ENCODE results near the gene CELSR2. TPM values are rescaled to one million over a fixed set of nuclear protein-coding genes. Genes with fewer than 3 reads are reported as not detected.

The CELSR2 gene
- total RNA-seq, 4 donors from 2014 or later = 7.8 to 20.4 (median 10.5) TPM

DNA sequence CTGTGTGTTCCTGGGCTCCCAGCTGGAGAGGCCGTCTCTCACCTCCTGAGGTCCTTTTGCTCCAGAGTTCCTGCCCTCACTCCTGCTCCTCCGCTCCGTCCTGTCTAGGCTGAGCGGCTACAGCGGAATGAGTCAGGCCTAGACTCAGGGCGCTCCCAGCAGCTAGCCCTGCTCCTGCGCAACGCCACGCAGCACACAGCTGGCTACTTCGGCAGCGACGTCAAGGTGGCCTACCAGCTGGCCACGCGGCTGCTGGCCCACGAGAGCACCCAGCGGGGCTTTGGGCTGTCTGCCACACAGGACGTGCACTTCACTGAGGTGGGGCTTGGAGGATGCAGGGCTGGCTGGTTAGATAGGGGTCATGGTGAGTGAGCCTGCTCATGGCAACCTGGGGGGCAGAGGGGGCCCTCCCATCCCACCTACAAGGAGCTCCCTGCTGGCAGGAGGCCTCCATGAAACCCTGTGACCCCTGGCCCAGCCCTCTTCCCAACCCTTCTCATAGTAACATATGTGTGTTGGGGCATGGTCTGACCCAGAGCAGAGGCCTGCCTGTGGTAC lies 18.5 kb downstream of the CELSR2 start:
- intact Hi-C loops (cut with DNase I) = no loop called here

DNA sequence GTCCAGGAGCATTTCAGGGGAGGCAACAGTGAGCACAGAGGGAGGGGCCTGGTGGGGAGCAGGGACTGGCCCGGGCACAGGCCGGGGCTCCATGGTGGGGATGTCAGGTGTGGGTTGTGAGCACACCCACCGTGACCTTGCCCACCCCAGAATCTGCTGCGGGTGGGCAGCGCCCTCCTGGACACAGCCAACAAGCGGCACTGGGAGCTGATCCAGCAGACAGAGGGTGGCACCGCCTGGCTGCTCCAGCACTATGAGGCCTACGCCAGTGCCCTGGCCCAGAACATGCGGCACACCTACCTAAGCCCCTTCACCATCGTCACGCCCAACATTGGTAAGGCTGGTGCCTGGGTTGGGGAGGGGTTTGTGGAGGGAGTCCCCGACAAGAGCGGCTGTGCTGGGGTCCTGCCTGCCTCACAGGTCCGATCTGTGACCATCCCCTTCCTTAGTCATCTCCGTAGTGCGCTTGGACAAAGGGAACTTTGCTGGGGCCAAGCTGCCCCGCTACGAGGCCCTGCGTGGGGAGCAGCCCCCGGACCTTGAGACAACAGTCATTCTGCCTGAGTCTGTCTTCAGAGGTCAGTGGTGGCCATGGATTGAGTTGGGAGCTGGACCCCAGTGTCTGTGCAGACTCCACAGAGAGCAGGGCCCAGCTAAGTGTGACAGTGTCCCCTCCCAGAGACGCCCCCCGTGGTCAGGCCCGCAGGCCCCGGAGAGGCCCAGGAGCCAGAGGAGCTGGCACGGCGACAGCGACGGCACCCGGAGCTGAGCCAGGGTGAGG lies 19.3 kb downstream of the CELSR2 start:
- Histone ChIP-seq H3K9me3 (no peaks in the 10 kb centered on the region), H3K36me3 (peaks cover 0 to 90% (median 41%) of the 10 kb centered on the region in 4 donors), H3K27ac (replicated peaks in 1 of 4) (no peak overlapping the region), H3K27me3 (no peaks in the 10 kb centered on the region), H3K4me3 (no peak overlapping the region), H3K4me1 (peaks cover 3 to 16% (median 7%) of the 10 kb centered on the region in 4 donors)
- intact Hi-C loops (cut with DNase I) = no loop called here
- DNase-seq (ENCODE audit: extremely low spot score) = no peak
- TF ChIP-seq, protein P1, sequence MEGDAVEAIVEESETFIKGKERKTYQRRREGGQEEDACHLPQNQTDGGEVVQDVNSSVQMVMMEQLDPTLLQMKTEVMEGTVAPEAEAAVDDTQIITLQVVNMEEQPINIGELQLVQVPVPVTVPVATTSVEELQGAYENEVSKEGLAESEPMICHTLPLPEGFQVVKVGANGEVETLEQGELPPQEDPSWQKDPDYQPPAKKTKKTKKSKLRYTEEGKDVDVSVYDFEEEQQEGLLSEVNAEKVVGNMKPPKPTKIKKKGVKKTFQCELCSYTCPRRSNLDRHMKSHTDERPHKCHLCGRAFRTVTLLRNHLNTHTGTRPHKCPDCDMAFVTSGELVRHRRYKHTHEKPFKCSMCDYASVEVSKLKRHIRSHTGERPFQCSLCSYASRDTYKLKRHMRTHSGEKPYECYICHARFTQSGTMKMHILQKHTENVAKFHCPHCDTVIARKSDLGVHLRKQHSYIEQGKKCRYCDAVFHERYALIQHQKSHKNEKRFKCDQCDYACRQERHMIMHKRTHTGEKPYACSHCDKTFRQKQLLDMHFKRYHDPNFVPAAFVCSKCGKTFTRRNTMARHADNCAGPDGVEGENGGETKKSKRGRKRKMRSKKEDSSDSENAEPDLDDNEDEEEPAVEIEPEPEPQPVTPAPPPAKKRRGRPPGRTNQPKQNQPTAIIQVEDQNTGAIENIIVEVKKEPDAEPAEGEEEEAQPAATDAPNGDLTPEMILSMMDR (IDR thresholded peaks at IDR 0.05) = no peak
- no peak for TF ChIP-seq POLR2AphosphoS5 (IDR thresholded peaks at IDR 0.05)
- no peak for TF ChIP-seq EP300 (IDR thresholded peaks at IDR 0.05)
- no peak for TF ChIP-seq POLR2A (IDR thresholded peaks at IDR 0.05; ENCODE audit: low read depth)
- WGBS = 100% methylated on average over 5 of the region's 29 CpGs

More for the DNA sequence above, 18.5 kb downstream of the CELSR2 start:
- TF ChIP-seq POLR2AphosphoS5 (IDR thresholded peaks at IDR 0.05) (no peak), EP300 (IDR thresholded peaks at IDR 0.05) (no peak), POLR2A (IDR thresholded peaks at IDR 0.05; ENCODE audit: low read depth) (no peak)
- TF ChIP-seq, protein P1 (IDR thresholded peaks at IDR 0.05) = no peak
- Histone ChIP-seq H3K27ac (replicated peaks in 1 of 4) (no peak overlapping the region), H3K9me3 (no peaks in the 10 kb centered on the region), H3K4me1 (peaks cover 4 to 21% (median 15%) of the 10 kb centered on the region in 4 donors), H3K4me3 (no peak overlapping the region), H3K27me3 (no peaks in the 10 kb centered on the region), H3K36me3 (peaks cover 0 to 85% (median 37%) of the 10 kb centered on the region in 4 donors)
- no peak for DNase-seq (ENCODE audit: extremely low spot score)
- 93% methylated on average over 3 of the region's 17 CpGs for WGBS

DNA sequence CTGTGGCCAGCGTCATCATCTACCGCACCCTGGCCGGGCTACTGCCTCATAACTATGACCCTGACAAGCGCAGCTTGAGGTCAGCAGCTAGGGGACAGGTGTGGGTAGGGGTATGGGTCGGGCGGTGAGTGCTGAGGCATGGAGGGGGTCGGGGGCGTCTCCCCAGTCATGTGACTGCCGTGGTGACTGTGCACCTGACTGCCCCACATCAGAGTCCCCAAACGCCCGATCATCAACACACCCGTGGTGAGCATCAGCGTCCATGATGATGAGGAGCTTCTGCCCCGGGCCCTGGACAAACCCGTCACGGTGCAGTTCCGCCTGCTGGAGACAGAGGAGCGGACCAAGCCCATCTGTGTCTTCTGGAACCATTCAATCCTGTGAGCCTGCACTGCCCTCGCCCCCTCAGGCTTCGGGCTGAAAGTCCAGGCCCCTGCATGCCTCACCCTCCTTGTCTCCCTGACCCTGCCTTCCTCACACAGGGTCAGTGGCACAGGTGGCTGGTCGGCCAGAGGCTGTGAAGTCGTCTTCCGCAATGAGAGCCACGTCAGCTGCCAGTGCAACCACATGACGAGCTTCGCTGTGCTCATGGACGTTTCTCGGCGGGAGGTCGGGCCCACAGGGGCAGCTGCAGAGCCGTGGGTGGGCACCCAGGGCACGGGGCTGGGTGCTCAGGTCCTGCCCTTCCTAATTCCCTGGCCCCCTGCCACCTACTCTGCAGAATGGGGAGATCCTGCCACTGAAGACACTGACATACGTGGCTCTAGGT lies 20.1 kb downstream of the CELSR2 start:
- no peak overlapping the region for H3K27ac ChIP-seq (replicated peaks in 1 of 4)
- H3K4me3 ChIP-seq = no peak overlapping the region
- no peaks in the 10 kb centered on the region for H3K27me3 ChIP-seq
- H3K4me1 ChIP-seq = peaks cover under 1 to 16% (median 7%) of the 10 kb centered on the region in 4 donors
- no peaks in the 10 kb centered on the region for H3K9me3 ChIP-seq
- DNase-seq (ENCODE audit: extremely low spot score) = no peak
- TF ChIP-seq POLR2A (IDR thresholded peaks at IDR 0.05; ENCODE audit: low read depth) (no peak), POLR2AphosphoS5 (IDR thresholded peaks at IDR 0.05) (no peak), EP300 (IDR thresholded peaks at IDR 0.05) (no peak)
- TF ChIP-seq, protein P1 (IDR thresholded peaks at IDR 0.05) = no peak
- 88% methylated on average over 16 of the region's 33 CpGs for WGBS
- H3K36me3 ChIP-seq = peaks cover 0 to 86% (median 39%) of the 10 kb centered on the region in 4 donors
- intact Hi-C loops (cut with DNase I) = no loop called here

DNA sequence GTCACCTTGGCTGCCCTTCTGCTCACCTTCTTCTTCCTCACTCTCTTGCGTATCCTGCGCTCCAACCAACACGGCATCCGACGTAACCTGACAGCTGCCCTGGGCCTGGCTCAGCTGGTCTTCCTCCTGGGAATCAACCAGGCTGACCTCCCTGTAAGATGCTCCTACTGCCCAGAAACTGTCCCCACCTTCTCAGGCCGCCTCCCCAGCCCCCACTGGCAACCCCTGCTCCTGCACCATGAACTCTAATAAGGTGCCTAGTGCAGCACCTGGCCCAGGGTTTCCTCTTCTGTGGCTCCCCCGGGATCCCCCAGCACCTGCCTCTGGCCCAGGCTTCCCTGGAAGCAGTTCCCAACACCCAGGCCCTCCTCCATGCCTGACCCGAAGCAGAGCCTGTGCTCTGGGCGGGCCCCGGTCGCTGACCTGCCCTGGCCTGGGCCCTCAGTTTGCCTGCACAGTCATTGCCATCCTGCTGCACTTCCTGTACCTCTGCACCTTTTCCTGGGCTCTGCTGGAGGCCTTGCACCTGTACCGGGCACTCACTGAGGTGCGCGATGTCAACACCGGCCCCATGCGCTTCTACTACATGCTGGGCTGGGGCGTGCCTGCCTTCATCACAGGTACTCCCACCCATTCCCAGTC lies 20.8 kb downstream of the CELSR2 start:
- Histone ChIP-seq H3K27ac (replicated peaks in 1 of 4) (no peak overlapping the region), H3K4me1 (peaks cover 7 to 22% (median 14%) of the 10 kb centered on the region in 4 donors), H3K27me3 (no peaks in the 10 kb centered on the region), H3K9me3 (no peaks in the 10 kb centered on the region), H3K4me3 (no peak overlapping the region), H3K36me3 (peaks cover 0 to 79% (median 36%) of the 10 kb centered on the region in 4 donors)
- WGBS = 92% methylated on average over 14 of the region's 17 CpGs
- no peak for DNase-seq (ENCODE audit: extremely low spot score)
- intact Hi-C loops (cut with DNase I) = no loop called here
- TF ChIP-seq POLR2A (IDR thresholded peaks at IDR 0.05; ENCODE audit: low read depth) (no peak), POLR2AphosphoS5 (IDR thresholded peaks at IDR 0.05) (no peak), EP300 (IDR thresholded peaks at IDR 0.05) (no peak)
- TF ChIP-seq, protein P1 (IDR thresholded peaks at IDR 0.05) = no peak

Measured in esophagus muscularis mucosa (tissue), 4 donors.